Astrocyte (in vitro differentiated cells and primary cell): ENCODE measurements around the gene NTM. TPM values are rescaled to one million over a fixed set of nuclear protein-coding genes. Genes with fewer than 3 reads are reported as not detected.
A peak's percentile ranks its signal among the peaks of the same experiment; 100 is the strongest.
"Not testable (repeated sequence)": the region's sequence is repeated elsewhere in the genome, so short reads cannot be mapped to it uniquely, and the experiment has no call there.

ENCODE experiments used
- DNase-seq: peaks from one replicate; pipeline ENCODE4 v3.0.0-alpha.2; 2010; ENCODE audit warnings: low read depth
- FAIRE-seq: peaks from 2 replicates; lab custom pipeline; 2011; peaks lifted over from hg19 to GRCh38; lab: Jason Lieb, UNC
- H2AFZ ChIP-seq: 2 replicates; pipeline ENCODE4 v1.6.0; 2012; ENCODE audit warnings: low read depth, low read length, inconsistent platforms
- H3K27ac ChIP-seq: 2 replicates; pipeline ENCODE4 v1.5.1; 2011; ENCODE audit warnings: low read depth, low read length, inconsistent platforms
- H3K27me3 ChIP-seq: 2 replicates; pipeline ENCODE4 v1.6.0; 2011; ENCODE audit warnings: low read length, inconsistent platforms; ENCODE audit not compliant: insufficient read depth
- H3K36me3 ChIP-seq: 2 replicates; pipeline ENCODE4 v1.5.1; 2011; ENCODE audit warnings: low read length, inconsistent platforms; ENCODE audit not compliant: insufficient read depth
- H3K4me1 ChIP-seq: 2 replicates; pipeline ENCODE4 v1.5.1; 2011; ENCODE audit warnings: low read length, inconsistent platforms; ENCODE audit not compliant: insufficient read depth
- H3K4me2 ChIP-seq: 2 replicates; pipeline ENCODE4 v1.6.0; 2012; ENCODE audit warnings: low read length, inconsistent platforms
- H3K4me3 ChIP-seq: 2 replicates; pipeline ENCODE4 v1.5.1; 2011; ENCODE audit warnings: low read depth, mild to moderate bottlenecking, low read length, inconsistent platforms; ENCODE audit not compliant: insufficient read depth
- H3K79me2 ChIP-seq: 2 replicates; pipeline ENCODE4 v1.6.0; 2012; ENCODE audit warnings: mild to moderate bottlenecking, low read length, inconsistent platforms; ENCODE audit not compliant: insufficient read depth
- H3K9ac ChIP-seq: 2 replicates; pipeline ENCODE4 v1.6.0; 2012; ENCODE audit warnings: mild to moderate bottlenecking, low read length, inconsistent platforms
- H3K9me3 ChIP-seq: 2 replicates; pipeline ENCODE4 v1.5.1; 2012; ENCODE audit warnings: low read depth, mild to moderate bottlenecking, low read length, inconsistent platforms; ENCODE audit not compliant: insufficient read depth
- H4K20me1 ChIP-seq: 2 replicates; pipeline ENCODE4 v1.6.0; 2012; ENCODE audit warnings: low read length, inconsistent platforms; ENCODE audit not compliant: insufficient read depth
- H3K27ac Mint-ChIP-seq: one replicate; pipeline ENCODE4 v1.8.0; 2021; ENCODE audit warnings: mild to moderate bottlenecking, mixed read lengths; ENCODE audit not compliant: unreplicated experiment
- H3K27me3 Mint-ChIP-seq: one replicate; pipeline ENCODE4 v1.8.0; 2021; ENCODE audit warnings: low read depth, mixed read lengths; ENCODE audit not compliant: unreplicated experiment
- H3K36me3 Mint-ChIP-seq: one replicate; pipeline ENCODE4 v1.8.0; 2021; ENCODE audit warnings: low read depth, mixed read lengths; ENCODE audit not compliant: unreplicated experiment
- H3K4me1 Mint-ChIP-seq: one replicate; pipeline ENCODE4 v1.8.0; 2021; ENCODE audit warnings: low read depth, mixed read lengths; ENCODE audit not compliant: unreplicated experiment
- H3K4me3 Mint-ChIP-seq: one replicate; pipeline ENCODE4 v1.8.0; 2021; ENCODE audit warnings: mild to moderate bottlenecking, moderate library complexity, mixed read lengths; ENCODE audit not compliant: unreplicated experiment
- H3K9me3 Mint-ChIP-seq: one replicate; pipeline ENCODE4 v1.8.0; 2021; ENCODE audit warnings: mild to moderate bottlenecking, mixed read lengths; ENCODE audit not compliant: unreplicated experiment
- CTCF ChIP-seq: IDR thresholded peaks from 2 replicates; pipeline ENCODE4 v1.5.1; 2011; ENCODE audit warnings: low read depth, mild to moderate bottlenecking, inconsistent platforms, low read length, moderate library complexity; ENCODE audit not compliant: insufficient read depth
- EZH2 ChIP-seq: IDR thresholded peaks from 2 replicates; pipeline ENCODE4 v1.6.1; 2012; ENCODE audit warnings: mild to moderate bottlenecking, low read length, inconsistent platforms; ENCODE audit not compliant: insufficient read depth
- total RNA-seq: library from RNA; stranded (reverse); gene quantifications from 2 replicates; pipeline ENCODE4 v1.2.1, GENCODE V29; 2021

Gene NTM
- total RNA-seq, 1 donor from 2014 or later: 98.2 TPM

DNA sequence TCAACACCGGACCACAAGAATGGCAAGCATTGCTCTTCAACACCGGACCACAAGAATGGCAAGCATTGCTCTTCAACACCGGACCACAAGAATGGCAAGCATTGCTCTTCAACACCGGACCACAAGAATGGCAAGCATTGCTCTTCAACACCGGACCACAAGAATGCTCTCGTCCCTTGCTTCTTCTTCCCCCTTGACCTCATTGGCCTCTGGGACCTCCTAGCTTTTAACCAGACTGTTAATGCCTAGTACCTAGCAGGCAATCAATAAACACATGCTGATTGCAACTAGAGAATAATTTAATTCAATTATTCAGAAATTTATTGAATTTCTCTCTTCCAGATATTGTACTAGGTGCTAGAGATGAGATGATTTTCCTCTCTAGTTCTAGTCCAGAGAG lies 28.0 kb upstream of the NTM start:
- FAIRE-seq: not testable (repeated sequence)

DNA sequence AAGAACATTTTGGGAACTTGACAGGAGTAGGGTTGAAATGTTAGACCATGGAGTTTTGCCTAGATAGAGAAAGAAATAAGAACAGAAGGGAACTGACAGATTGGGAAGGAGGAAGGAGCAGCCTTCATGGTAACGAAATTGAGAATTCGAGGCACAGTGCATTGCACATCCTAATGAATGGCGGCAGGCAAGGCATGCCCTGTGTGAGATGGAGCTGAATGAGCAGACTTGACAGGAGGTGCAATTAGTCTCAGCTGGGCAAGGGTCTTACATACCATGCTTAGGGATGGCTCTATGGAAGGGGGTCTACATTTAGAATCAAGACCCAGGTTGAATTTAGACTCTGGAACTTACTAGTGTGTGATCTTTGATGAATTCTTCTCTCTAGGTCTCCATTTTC lies 25.0 kb upstream of the NTM start:
- peaks cover 12% of the 10 kb centered on the region for H3K27me3 ChIP-seq
- DNase-seq (no peak), FAIRE-seq (no peak)
- H3K27me3 Mint-ChIP-seq: peaks cover 26% of the 10 kb centered on the region
- H3K36me3 Mint-ChIP-seq: no peaks in the 10 kb centered on the region
- H3K79me2 ChIP-seq: no peaks in the 10 kb centered on the region
- no peak overlapping the region for H2AFZ ChIP-seq
- H3K4me1 ChIP-seq: no peaks in the 10 kb centered on the region
- no peaks in the 10 kb centered on the region for H3K9me3 ChIP-seq
- H3K27ac ChIP-seq: no peak overlapping the region
- no peaks in the 10 kb centered on the region for H4K20me1 ChIP-seq
- no peak for TF ChIP-seq CTCF
- TF ChIP-seq EZH2: no peak
- H3K4me1 Mint-ChIP-seq: peaks cover 10% of the 10 kb centered on the region
- no peak overlapping the region for H3K27ac Mint-ChIP-seq
- H3K4me2 ChIP-seq: no peak overlapping the region
- no peak overlapping the region for H3K4me3 ChIP-seq
- no peak overlapping the region for H3K4me3 Mint-ChIP-seq
- no peak overlapping the region for H3K9ac ChIP-seq
- no peaks in the 10 kb centered on the region for H3K36me3 ChIP-seq
- H3K9me3 Mint-ChIP-seq: peaks cover 6% of the 10 kb centered on the region

More for the DNA sequence above, 28.0 kb upstream of the NTM start:
- not testable (repeated sequence) for H3K4me1 Mint-ChIP-seq, H3K27ac Mint-ChIP-seq, H3K4me2 ChIP-seq, H3K79me2 ChIP-seq, H3K36me3 Mint-ChIP-seq, H4K20me1 ChIP-seq, H3K9me3 ChIP-seq, H3K9ac ChIP-seq, H3K4me3 Mint-ChIP-seq, H3K36me3 ChIP-seq, H2AFZ ChIP-seq, H3K4me1 ChIP-seq, H3K27me3 ChIP-seq, H3K4me3 ChIP-seq
- peak overlapping the region; percentile 51 for H3K27ac ChIP-seq
- peak; percentile 40 for DNase-seq
- peaks cover 10% of the 10 kb centered on the region for H3K9me3 Mint-ChIP-seq
- H3K27me3 Mint-ChIP-seq: peaks cover 22% of the 10 kb centered on the region

DNA sequence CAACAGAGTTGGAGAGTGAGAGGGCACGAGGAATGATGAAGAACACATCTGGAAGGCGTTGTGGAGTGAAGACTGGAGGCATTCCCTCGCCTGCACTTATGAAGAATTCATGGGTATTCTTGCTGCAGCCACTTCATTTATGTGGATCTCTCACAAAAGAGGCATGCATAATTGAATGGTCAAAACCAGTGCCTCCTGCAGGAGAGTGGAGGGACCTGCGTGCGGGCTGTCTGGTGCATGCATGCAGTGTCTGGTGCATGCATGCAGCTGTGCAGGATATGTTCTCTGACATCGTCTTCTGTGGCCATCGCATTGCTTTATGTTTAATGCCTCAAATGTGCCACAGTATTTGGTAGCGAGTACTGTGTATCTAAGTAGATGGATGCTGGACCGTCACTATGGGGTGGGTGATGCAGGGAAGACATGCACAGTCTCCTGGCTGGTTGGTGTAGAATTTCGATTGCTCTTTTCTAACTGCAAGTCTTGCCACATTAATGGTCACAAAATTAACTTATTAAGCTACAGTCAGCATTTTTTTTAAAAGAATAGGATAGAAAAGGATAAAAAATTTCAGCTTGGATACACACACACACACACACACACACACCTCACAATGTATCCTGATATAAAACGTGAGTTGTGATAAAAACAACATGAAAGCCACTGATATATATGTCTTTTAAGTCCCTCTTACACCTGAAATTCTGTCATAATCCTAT lies 20.9 kb upstream of the NTM start:
- Histone ChIP-seq H3K79me2 (no peaks in the 10 kb centered on the region), H2AFZ (no peak overlapping the region), H3K4me1 (peaks cover 9% of the 10 kb centered on the region), H3K9me3 (no peaks in the 10 kb centered on the region), H3K4me3 (no peak overlapping the region), H4K20me1 (no peaks in the 10 kb centered on the region), H3K4me2 (no peak overlapping the region), H3K27ac (no peak overlapping the region), H3K36me3 (no peaks in the 10 kb centered on the region), H3K9ac (no peak overlapping the region), H3K27me3 (peaks cover 12% of the 10 kb centered on the region)
- H3K4me1 Mint-ChIP-seq: peaks cover 7% of the 10 kb centered on the region
- H3K36me3 Mint-ChIP-seq: no peaks in the 10 kb centered on the region
- TF ChIP-seq EZH2 (no peak), CTCF (no peak)
- no peak overlapping the region for H3K4me3 Mint-ChIP-seq
- H3K27ac Mint-ChIP-seq: no peak overlapping the region
- FAIRE-seq (no peak), DNase-seq (no peak)
- H3K9me3 Mint-ChIP-seq: peaks cover 12% of the 10 kb centered on the region
- peaks cover 39% of the 10 kb centered on the region for H3K27me3 Mint-ChIP-seq
